ENCODE data around the gene TASL. TPM values are rescaled to one million over a fixed set of nuclear protein-coding genes. Genes with fewer than 3 reads are reported as not detected.

Gene TASL, protein sequence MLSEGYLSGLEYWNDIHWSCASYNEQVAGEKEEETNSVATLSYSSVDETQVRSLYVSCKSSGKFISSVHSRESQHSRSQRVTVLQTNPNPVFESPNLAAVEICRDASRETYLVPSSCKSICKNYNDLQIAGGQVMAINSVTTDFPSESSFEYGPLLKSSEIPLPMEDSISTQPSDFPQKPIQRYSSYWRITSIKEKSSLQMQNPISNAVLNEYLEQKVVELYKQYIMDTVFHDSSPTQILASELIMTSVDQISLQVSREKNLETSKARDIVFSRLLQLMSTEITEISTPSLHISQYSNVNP
- total RNA-seq (ENCODE audit: unreplicated experiment): not detected
- long read RNA-seq: 0 reads

DNA sequence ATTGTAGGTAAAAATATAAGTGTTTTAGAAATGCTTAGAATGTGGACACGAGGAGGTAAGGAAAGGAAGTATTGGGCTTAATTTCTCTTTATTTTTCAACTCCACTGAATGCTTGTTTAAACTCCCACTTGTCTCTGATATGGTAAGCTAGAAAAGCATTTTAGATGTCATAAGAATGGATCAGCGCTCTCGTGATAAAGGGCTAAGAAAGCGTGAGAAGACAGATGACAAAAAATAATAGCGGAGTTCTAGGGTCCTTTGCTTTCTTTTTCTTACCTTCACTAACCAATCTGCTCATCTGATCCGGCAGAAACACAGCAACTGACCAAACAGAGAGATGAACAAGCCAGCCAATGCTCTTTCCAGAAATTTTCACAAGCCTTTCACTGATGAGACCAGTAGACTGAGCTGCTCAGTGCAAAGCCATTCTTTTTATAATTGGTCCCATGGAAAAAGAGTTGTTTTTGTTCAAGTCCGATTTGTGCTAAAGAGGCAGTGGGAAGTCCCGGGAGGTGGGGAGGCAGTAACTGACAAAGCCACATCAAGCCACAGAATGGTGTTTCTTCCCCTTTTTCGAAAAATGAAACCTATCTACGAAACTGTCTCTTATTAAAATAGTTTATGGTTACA, at the start of gene TASL:
Gene TASL, minus strand, starts transcription at position 405 of the 630 bp plus-strand sequence. CDS start 17,411 bp downstream, outside the sequence.
- Mint-ChIP-seq H3K27ac (ENCODE audit: unreplicated experiment) (no peak within 1 kb of the TSS), H3K4me3 (ENCODE audit: unreplicated experiment) (no peak within 1 kb of the TSS), H3K36me3 (ENCODE audit: unreplicated experiment) (no peaks in the 10 kb centered on the region), H3K9me3 (ENCODE audit: unreplicated experiment) (no peaks in the 10 kb centered on the region), H3K4me1 (ENCODE audit: low read depth, unreplicated experiment) (no peaks in the 10 kb centered on the region), H3K27me3 (ENCODE audit: unreplicated experiment) (no peaks in the 10 kb centered on the region)
- TF ChIP-seq, protein P1, sequence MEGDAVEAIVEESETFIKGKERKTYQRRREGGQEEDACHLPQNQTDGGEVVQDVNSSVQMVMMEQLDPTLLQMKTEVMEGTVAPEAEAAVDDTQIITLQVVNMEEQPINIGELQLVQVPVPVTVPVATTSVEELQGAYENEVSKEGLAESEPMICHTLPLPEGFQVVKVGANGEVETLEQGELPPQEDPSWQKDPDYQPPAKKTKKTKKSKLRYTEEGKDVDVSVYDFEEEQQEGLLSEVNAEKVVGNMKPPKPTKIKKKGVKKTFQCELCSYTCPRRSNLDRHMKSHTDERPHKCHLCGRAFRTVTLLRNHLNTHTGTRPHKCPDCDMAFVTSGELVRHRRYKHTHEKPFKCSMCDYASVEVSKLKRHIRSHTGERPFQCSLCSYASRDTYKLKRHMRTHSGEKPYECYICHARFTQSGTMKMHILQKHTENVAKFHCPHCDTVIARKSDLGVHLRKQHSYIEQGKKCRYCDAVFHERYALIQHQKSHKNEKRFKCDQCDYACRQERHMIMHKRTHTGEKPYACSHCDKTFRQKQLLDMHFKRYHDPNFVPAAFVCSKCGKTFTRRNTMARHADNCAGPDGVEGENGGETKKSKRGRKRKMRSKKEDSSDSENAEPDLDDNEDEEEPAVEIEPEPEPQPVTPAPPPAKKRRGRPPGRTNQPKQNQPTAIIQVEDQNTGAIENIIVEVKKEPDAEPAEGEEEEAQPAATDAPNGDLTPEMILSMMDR (IDR thresholded peaks at IDR 0.05; ENCODE audit: partially characterized antibody, unreplicated experiment): no peak
- no peak for DNase-seq

GRCh38 chrX:30626402-30626801, 48.8 kb upstream of the TASL start:
- H3K27ac Mint-ChIP-seq (ENCODE audit: unreplicated experiment): no peak overlapping the region
- no peaks in the 10 kb centered on the region for H3K36me3 Mint-ChIP-seq (ENCODE audit: unreplicated experiment)
- no peak overlapping the region for H3K4me3 Mint-ChIP-seq (ENCODE audit: unreplicated experiment)
- no peaks in the 10 kb centered on the region for H3K27me3 Mint-ChIP-seq (ENCODE audit: unreplicated experiment)
- TF ChIP-seq, protein P1 (IDR thresholded peaks at IDR 0.05; ENCODE audit: partially characterized antibody, unreplicated experiment): no peak
- no peak for DNase-seq
- H3K9me3 Mint-ChIP-seq (ENCODE audit: unreplicated experiment): peaks cover 1% of the 10 kb centered on the region
- H3K4me1 Mint-ChIP-seq (ENCODE audit: low read depth, unreplicated experiment): no peaks in the 10 kb centered on the region

GRCh38 chrX:30622361-30622760, 44.8 kb upstream of the TASL start:
- TF ChIP-seq, protein P1 (IDR thresholded peaks at IDR 0.05; ENCODE audit: partially characterized antibody, unreplicated experiment): no peak
- Mint-ChIP-seq H3K9me3 (ENCODE audit: unreplicated experiment) (peaks cover 1% of the 10 kb centered on the region), H3K27me3 (ENCODE audit: unreplicated experiment) (no peaks in the 10 kb centered on the region), H3K36me3 (ENCODE audit: unreplicated experiment) (no peaks in the 10 kb centered on the region), H3K4me1 (ENCODE audit: low read depth, unreplicated experiment) (no peaks in the 10 kb centered on the region), H3K27ac (ENCODE audit: unreplicated experiment) (no peak overlapping the region), H3K4me3 (ENCODE audit: unreplicated experiment) (no peak overlapping the region)
- no peak for DNase-seq

DNA sequence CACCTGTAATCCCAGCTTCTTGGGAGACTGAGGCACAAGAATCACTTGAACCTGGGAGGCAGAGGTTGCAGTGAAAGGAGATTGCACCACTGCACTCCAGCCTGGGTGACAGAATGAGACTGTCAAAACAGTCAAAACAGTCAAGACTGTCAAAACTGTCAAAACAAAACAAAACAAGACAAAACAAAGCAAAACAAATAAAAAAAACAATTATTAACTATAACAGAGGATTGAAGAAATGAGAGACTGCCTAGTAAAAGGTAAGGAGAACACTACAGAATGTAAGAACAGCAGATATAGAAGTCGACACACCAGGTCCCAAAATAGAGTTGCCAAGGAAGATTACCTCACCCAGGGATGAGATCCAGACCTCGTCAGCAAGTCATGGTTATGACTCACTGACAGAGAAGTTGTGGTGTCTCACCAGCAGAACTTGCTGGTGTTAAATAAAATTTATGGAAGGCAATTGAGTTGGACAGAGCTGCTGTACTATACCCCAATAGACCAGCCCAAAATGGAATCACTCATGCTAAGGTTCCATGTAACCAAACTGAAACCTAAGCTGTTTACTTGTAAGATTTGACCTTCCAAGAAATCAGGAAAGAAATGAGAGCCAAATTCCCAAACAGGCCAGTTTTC, 43.5 kb upstream of the TASL start:
- no peak overlapping the region for H3K4me3 Mint-ChIP-seq (ENCODE audit: unreplicated experiment)
- H3K27me3 Mint-ChIP-seq (ENCODE audit: unreplicated experiment): no peaks in the 10 kb centered on the region
- H3K9me3 Mint-ChIP-seq (ENCODE audit: unreplicated experiment): peaks cover 1% of the 10 kb centered on the region
- no peak for DNase-seq
- no peaks in the 10 kb centered on the region for H3K36me3 Mint-ChIP-seq (ENCODE audit: unreplicated experiment)
- TF ChIP-seq, protein P1 (IDR thresholded peaks at IDR 0.05; ENCODE audit: partially characterized antibody, unreplicated experiment): no peak
- no peak overlapping the region for H3K27ac Mint-ChIP-seq (ENCODE audit: unreplicated experiment)
- H3K4me1 Mint-ChIP-seq (ENCODE audit: low read depth, unreplicated experiment): no peaks in the 10 kb centered on the region

All from glutamatergic neuron (in vitro differentiated cells).